ENCODE results near the gene ZNF200.

Gene ZNF200

DNA sequence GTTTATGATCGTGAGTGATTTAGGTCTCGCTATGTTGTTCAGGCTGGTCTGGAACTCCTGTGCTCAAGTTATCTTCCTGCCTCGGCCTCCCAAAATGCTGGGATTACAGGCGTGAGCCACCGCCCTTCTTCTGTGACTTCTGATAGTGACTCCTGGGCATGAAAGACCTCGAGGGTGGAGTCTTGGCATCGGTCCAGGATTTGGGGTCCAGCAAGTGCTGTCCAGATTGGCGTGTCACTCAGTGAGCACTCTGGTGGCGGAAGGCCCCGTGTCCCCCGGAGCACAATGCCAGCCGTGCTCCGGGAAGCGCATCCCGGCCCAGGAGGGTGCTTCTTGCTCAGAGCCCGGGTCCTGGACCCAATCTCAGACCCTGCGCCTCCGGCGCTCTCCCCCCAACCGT, 40.2 kb downstream of the ZNF200 start:
- TF ChIP-seq FOXM1 (IDR thresholded peaks at IDR 0.05; ENCODE audit: borderline replicate concordance, low read depth) (no peak), USF1 (IDR thresholded peaks at IDR 0.05) (no peak), EGR1 (IDR thresholded peaks at IDR 0.05) (no peak), CEBPB (IDR thresholded peaks at IDR 0.05) (no peak), TCF12 (IDR thresholded peaks at IDR 0.05; ENCODE audit: low read depth) (no peak), MAX (IDR thresholded peaks at IDR 0.05) (no peak), CREB1 (IDR thresholded peaks at IDR 0.05; ENCODE audit: low read depth) (no peak), TAF1 (IDR thresholded peaks at IDR 0.05; ENCODE audit: low read depth) (no peak)
- TF ChIP-seq, protein P1, sequence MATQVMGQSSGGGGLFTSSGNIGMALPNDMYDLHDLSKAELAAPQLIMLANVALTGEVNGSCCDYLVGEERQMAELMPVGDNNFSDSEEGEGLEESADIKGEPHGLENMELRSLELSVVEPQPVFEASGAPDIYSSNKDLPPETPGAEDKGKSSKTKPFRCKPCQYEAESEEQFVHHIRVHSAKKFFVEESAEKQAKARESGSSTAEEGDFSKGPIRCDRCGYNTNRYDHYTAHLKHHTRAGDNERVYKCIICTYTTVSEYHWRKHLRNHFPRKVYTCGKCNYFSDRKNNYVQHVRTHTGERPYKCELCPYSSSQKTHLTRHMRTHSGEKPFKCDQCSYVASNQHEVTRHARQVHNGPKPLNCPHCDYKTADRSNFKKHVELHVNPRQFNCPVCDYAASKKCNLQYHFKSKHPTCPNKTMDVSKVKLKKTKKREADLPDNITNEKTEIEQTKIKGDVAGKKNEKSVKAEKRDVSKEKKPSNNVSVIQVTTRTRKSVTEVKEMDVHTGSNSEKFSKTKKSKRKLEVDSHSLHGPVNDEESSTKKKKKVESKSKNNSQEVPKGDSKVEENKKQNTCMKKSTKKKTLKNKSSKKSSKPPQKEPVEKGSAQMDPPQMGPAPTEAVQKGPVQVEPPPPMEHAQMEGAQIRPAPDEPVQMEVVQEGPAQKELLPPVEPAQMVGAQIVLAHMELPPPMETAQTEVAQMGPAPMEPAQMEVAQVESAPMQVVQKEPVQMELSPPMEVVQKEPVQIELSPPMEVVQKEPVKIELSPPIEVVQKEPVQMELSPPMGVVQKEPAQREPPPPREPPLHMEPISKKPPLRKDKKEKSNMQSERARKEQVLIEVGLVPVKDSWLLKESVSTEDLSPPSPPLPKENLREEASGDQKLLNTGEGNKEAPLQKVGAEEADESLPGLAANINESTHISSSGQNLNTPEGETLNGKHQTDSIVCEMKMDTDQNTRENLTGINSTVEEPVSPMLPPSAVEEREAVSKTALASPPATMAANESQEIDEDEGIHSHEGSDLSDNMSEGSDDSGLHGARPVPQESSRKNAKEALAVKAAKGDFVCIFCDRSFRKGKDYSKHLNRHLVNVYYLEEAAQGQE (IDR thresholded peaks at IDR 0.05; ENCODE audit: low read depth) = no peak

GRCh38 chr16:3193221-3194212, 41.4 kb downstream of the ZNF200 start:
- no peak for TF ChIP-seq ZBTB7A (IDR thresholded peaks at IDR 0.05; ENCODE audit: low read depth)
- no peak for TF ChIP-seq CREB1 (IDR thresholded peaks at IDR 0.05; ENCODE audit: low read depth)
- TF ChIP-seq RAD21 (IDR thresholded peaks at IDR 0.05; ENCODE audit: low read depth) = no peak
- no peak for TF ChIP-seq TCF12 (IDR thresholded peaks at IDR 0.05; ENCODE audit: low read depth)
- TF ChIP-seq YY1 (IDR thresholded peaks at IDR 0.05; ENCODE audit: low read depth) = no peak
- no peak for TF ChIP-seq EGR1 (IDR thresholded peaks at IDR 0.05)
- TF ChIP-seq TAF1 (IDR thresholded peaks at IDR 0.05; ENCODE audit: low read depth) = no peak
- TF ChIP-seq USF1 (IDR thresholded peaks at IDR 0.05) = no peak
- no peak for TF ChIP-seq TEAD4 (IDR thresholded peaks at IDR 0.05)
- no peak for TF ChIP-seq EP300 (IDR thresholded peaks at IDR 0.05; ENCODE audit: borderline replicate concordance)
- no peak for TF ChIP-seq FOXM1 (IDR thresholded peaks at IDR 0.05; ENCODE audit: borderline replicate concordance, low read depth)
- TF ChIP-seq CEBPB (IDR thresholded peaks at IDR 0.05) = no peak
- no peak for TF ChIP-seq MAX (IDR thresholded peaks at IDR 0.05)
- TF ChIP-seq, protein P1 (IDR thresholded peaks at IDR 0.05; ENCODE audit: low read depth) = no peak
- no peak for TF ChIP-seq NFIC (IDR thresholded peaks at IDR 0.05)

DNA sequence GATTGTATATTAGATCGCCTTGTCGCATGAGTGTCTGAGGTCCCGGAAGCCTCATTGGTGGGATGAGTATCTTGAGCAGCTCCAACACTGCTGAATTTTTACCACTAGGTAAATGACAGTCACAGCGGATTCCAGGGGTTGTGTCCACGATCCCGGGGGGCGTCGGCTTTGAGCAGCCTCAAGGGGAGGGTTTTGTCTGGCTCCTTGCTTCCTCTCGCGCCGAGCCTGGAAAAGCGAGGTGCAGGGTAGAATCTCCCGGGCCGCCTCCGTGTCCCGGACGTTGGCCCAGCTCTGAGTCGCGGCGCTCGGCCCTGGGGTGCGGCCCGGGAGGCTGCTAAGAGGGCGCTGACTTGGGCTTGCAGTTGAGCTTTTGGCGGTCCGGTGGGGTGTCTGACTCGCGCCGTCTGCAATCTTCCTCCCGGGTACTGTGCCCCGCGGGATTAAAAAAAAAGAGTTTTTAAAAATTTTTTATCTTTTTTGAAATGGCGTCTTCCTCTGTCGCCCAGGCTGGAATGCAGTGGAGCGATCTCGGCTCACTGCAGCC, 42.4 kb downstream of the ZNF200 start:
- no peak for TF ChIP-seq TCF12 (IDR thresholded peaks at IDR 0.05; ENCODE audit: low read depth)

GRCh38 chr16:3190949-3191353, 44.0 kb downstream of the ZNF200 start:
- TF ChIP-seq EGR1 (IDR thresholded peaks at IDR 0.05) = no peak
- TF ChIP-seq CREB1 (IDR thresholded peaks at IDR 0.05; ENCODE audit: low read depth) = no peak
- TF ChIP-seq TCF12 (IDR thresholded peaks at IDR 0.05; ENCODE audit: low read depth) = no peak

- TF ChIP-seq NFIC (IDR thresholded peaks at IDR 0.05) = no peak
- no peak for TF ChIP-seq TAF1 (IDR thresholded peaks at IDR 0.05; ENCODE audit: low read depth)
- no peak for TF ChIP-seq CREB1 (IDR thresholded peaks at IDR 0.05; ENCODE audit: low read depth)
- TF ChIP-seq, protein P1 (IDR thresholded peaks at IDR 0.05; ENCODE audit: low read depth) = no peak
- no peak for TF ChIP-seq RAD21 (IDR thresholded peaks at IDR 0.05; ENCODE audit: low read depth)
- TF ChIP-seq YY1 (IDR thresholded peaks at IDR 0.05; ENCODE audit: low read depth) = no peak
- TF ChIP-seq TEAD4 (IDR thresholded peaks at IDR 0.05) = no peak
- TF ChIP-seq USF1 (IDR thresholded peaks at IDR 0.05) = no peak
- TF ChIP-seq EGR1 (IDR thresholded peaks at IDR 0.05) = no peak
- no peak for TF ChIP-seq TCF12 (IDR thresholded peaks at IDR 0.05; ENCODE audit: low read depth)
- TF ChIP-seq FOXM1 (IDR thresholded peaks at IDR 0.05; ENCODE audit: borderline replicate concordance, low read depth) = no peak
- no peak for TF ChIP-seq ZBTB7A (IDR thresholded peaks at IDR 0.05; ENCODE audit: low read depth)
- no peak for TF ChIP-seq MAX (IDR thresholded peaks at IDR 0.05)
- TF ChIP-seq EP300 (IDR thresholded peaks at IDR 0.05; ENCODE audit: borderline replicate concordance) = no peak
- TF ChIP-seq CEBPB (IDR thresholded peaks at IDR 0.05) = no peak
Observed at GRCh38 chr16:3189869-3190268, 45.1 kb downstream of the ZNF200 start.
